HepG2 (cell line): ENCODE results near the gene ZNF574. TPM values are rescaled to one million over a fixed set of nuclear protein-coding genes. Genes with fewer than 3 reads are reported as not detected.

Experiments
- GLI4 ChIP-seq: sonication (generic); formaldehyde crosslinking; IDR thresholded peaks from 2 replicates; pipeline ENCODE4 v1.5.1; 2020; ENCODE audit warnings: missing genetic modification reagents, mild to moderate bottlenecking, moderate library complexity, borderline replicate concordance
- HOXA3 ChIP-seq: sonication (generic); formaldehyde crosslinking; IDR thresholded peaks from 2 replicates; pipeline ENCODE4 v1.5.0; 2020; ENCODE audit warnings: missing genetic modification reagents
- MBD4 ChIP-seq: IDR thresholded peaks from 2 replicates; pipeline ENCODE4 v1.6.1; 2012; ENCODE audit warnings: low read length, inconsistent platforms, borderline replicate concordance
- NKX3-1 ChIP-seq: sonication (generic); formaldehyde crosslinking; IDR thresholded peaks from 2 replicates; pipeline ENCODE4 v1.5.0; 2020; ENCODE audit warnings: missing genetic modification reagents
- RAD21 ChIP-seq: fragments of 450-650 bp; formaldehyde crosslinking; IDR thresholded peaks from 2 replicates; pipeline ENCODE4 v1.5.0; 2020; ENCODE audit warnings: mild to moderate bottlenecking
- SMARCC2 ChIP-seq: fragments of 450-650 bp; IDR thresholded peaks from 2 replicates; pipeline ENCODE4 v1.6.1; 2017; ENCODE audit warnings: antibody characterized with exemption, mild to moderate bottlenecking
- SMYD3 ChIP-seq: sonication (generic); formaldehyde crosslinking; IDR thresholded peaks from 2 replicates; pipeline ENCODE4 v1.8.1; 2023; ENCODE audit warnings: mild to moderate bottlenecking, missing genetic modification reagents
- TMF1 ChIP-seq: sonication (generic); formaldehyde crosslinking; IDR thresholded peaks from 2 replicates; pipeline ENCODE4 v1.8.1; 2022; ENCODE audit warnings: low read depth, missing genetic modification reagents
- ZNF234 ChIP-seq: sonication (generic); formaldehyde crosslinking; conservative IDR thresholded peaks from 2 replicates; pipeline ENCODE4 v1.5.1; 2020; ENCODE audit warnings: mild to moderate bottlenecking, missing genetic modification reagents
- ZNF451 ChIP-seq: sonication (generic); formaldehyde crosslinking; IDR thresholded peaks from 2 replicates; pipeline ENCODE4 v1.5.0; 2020; ENCODE audit warnings: mild to moderate bottlenecking, missing genetic modification reagents
- ZNF460 ChIP-seq: sonication (generic); formaldehyde crosslinking; IDR thresholded peaks from 2 replicates; pipeline ENCODE4 v1.5.1; 2020; ENCODE audit warnings: missing genetic modification reagents, mild to moderate bottlenecking, borderline replicate concordance
- ZNF468 ChIP-seq: sonication (generic); formaldehyde crosslinking; IDR thresholded peaks from 2 replicates; pipeline ENCODE4 v1.8.0; 2022; ENCODE audit warnings: mild to moderate bottlenecking, moderate library complexity, missing genetic modification reagents
- ZNF878 ChIP-seq: sonication (generic); formaldehyde crosslinking; IDR thresholded peaks from 2 replicates; pipeline ENCODE4 v1.8.1; 2023; ENCODE audit warnings: mild to moderate bottlenecking, missing genetic modification reagents, moderate library complexity
- polyA plus RNA-seq, 8 experiments: library from polyadenylated mRNA; depleted of rRNA in 3 of 8; stranded (reverse) in 7 of 8; unstranded in 1 of 8; fragments of >200 nt; fragmentation: Illumina TruSeq in 4 of 8; extraction: Trizol in 4 of 8; gene quantifications; 2 replicates each; pipeline versions ENCODE4 v1.2.1 to v1.2.3, GENCODE V29; 2011 to 2016; ENCODE audit warnings: low read depth in 4 of 8, missing spikeins in 1 of 8, mixed read lengths in 1 of 8; ENCODE audit not compliant: insufficient read depth in 1 of 8
- total RNA-seq, 5 experiments: library from RNA; depleted of rRNA; stranded (reverse); fragments of >200 nt; fragmentation: Illumina TruSeq; extraction: Trizol; gene quantifications; 2 replicates each; pipeline ENCODE4 v1.2.3, GENCODE V29; 2016; ENCODE audit warnings: low read depth in 1 of 5
- TF ChIP-seq, protein P1 (sequence below), 2 experiments: fragments of 450-650 bp in 1 of 2; sonication (generic) in 1 of 2; formaldehyde crosslinking in 1 of 2; IDR thresholded peaks; 2 replicates each; pipeline versions ENCODE4 v1.6.1 to v1.8.0; 2016 to 2022; ENCODE audit warnings: antibody characterized with exemption in 1 of 2, mild to moderate bottlenecking in 1 of 2, missing genetic modification reagents in 1 of 2
- TF ChIP-seq, protein P2 (sequence below): sonication (generic); formaldehyde crosslinking; IDR thresholded peaks from 2 replicates; pipeline ENCODE4 v1.5.1; 2020; ENCODE audit warnings: mild to moderate bottlenecking, moderate library complexity, missing genetic modification reagents

Gene ZNF574
- total and polyA plus RNA-seq, 2 of the 13 experiments (the other 11 are each of a cell fraction or from before 2014, with no cell fraction given), result 7.7 to 7.9 TPM

DNA sequence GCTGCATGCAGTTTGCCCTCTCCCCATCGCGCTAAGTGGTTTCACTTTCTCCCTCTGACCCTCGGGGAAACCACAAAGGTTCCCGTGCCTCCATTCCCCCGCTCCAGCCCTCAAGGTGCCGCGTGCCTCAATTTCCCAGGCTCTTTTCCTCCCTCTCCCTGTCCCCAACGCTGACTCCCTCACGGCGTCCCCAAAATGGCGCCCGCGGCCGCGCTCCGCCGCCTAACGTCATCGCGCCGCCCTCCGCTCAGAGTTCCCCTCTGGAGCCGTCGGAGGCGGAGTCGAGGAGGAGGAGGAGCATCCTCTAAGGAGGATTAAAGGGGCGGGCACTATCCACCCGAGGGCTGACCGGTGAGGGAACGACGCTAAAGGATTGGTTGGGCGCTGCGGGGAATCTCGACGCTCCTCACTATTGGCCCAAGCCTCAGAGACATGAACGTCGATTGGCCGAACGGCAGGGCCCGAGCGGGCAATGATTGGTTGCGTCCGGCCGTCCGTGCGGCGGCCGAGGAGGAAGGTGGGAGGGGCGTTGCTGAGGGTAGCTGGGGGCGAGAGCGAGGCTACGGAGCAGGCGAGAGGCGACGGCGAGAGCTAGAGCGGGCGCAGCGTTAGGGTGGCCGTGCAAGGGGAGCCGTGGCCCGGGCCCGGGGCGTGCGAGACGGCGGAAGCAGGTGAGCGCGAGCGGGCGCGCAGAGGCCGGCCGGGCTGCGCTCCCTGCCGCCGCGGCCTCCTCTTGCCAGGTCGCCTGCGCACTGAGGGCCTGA is at the start of gene ZNF574 (continued):
- peak; percentile 33; the same call in 1 of the 2 replicates for TF ChIP-seq RAD21 (CRISPR knock-in tag)
- TF ChIP-seq ZNF234 (CRISPR knock-in tag), result no peak
- TF ChIP-seq ZNF878 (CRISPR knock-in tag), result 0 out of 2 replicates have a peak, but pooled peaks have one; percentile 33
- TF ChIP-seq, protein P1, sequence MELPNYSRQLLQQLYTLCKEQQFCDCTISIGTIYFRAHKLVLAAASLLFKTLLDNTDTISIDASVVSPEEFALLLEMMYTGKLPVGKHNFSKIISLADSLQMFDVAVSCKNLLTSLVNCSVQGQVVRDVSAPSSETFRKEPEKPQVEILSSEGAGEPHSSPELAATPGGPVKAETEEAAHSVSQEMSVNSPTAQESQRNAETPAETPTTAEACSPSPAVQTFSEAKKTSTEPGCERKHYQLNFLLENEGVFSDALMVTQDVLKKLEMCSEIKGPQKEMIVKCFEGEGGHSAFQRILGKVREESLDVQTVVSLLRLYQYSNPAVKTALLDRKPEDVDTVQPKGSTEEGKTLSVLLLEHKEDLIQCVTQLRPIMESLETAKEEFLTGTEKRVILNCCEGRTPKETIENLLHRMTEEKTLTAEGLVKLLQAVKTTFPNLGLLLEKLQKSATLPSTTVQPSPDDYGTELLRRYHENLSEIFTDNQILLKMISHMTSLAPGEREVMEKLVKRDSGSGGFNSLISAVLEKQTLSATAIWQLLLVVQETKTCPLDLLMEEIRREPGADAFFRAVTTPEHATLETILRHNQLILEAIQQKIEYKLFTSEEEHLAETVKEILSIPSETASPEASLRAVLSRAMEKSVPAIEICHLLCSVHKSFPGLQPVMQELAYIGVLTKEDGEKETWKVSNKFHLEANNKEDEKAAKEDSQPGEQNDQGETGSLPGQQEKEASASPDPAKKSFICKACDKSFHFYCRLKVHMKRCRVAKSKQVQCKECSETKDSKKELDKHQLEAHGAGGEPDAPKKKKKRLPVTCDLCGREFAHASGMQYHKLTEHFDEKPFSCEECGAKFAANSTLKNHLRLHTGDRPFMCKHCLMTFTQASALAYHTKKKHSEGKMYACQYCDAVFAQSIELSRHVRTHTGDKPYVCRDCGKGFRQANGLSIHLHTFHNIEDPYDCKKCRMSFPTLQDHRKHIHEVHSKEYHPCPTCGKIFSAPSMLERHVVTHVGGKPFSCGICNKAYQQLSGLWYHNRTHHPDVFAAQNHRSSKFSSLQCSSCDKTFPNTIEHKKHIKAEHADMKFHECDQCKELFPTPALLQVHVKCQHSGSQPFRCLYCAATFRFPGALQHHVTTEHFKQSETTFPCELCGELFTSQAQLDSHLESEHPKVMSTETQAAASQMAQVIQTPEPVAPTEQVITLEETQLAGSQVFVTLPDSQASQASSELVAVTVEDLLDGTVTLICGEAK (IDR thresholded peaks at IDR 0.05), result no peak
- TF ChIP-seq, protein P1 (CRISPR knock-in tag; IDR thresholded peaks at IDR 0.05), result no peak
- peak; percentile 90 for TF ChIP-seq HOXA3 (CRISPR knock-in tag)
- TF ChIP-seq SMARCC2, result no peak
- TF ChIP-seq, protein P2, sequence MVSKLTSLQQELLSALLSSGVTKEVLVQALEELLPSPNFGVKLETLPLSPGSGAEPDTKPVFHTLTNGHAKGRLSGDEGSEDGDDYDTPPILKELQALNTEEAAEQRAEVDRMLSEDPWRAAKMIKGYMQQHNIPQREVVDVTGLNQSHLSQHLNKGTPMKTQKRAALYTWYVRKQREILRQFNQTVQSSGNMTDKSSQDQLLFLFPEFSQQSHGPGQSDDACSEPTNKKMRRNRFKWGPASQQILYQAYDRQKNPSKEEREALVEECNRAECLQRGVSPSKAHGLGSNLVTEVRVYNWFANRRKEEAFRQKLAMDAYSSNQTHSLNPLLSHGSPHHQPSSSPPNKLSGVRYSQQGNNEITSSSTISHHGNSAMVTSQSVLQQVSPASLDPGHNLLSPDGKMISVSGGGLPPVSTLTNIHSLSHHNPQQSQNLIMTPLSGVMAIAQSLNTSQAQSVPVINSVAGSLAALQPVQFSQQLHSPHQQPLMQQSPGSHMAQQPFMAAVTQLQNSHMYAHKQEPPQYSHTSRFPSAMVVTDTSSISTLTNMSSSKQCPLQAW (CRISPR knock-in tag), result peak; percentile 94
- TF ChIP-seq SMYD3 (CRISPR knock-in tag), result no peak
- TF ChIP-seq TMF1, result peak; percentile 78; the same call in 1 of the 2 replicates
- TF ChIP-seq ZNF451 (CRISPR knock-in tag), result no peak
- TF ChIP-seq MBD4, result no peak
- TF ChIP-seq NKX3-1 (CRISPR knock-in tag), result no peak
- no peak for TF ChIP-seq ZNF468 (CRISPR knock-in tag)
- TF ChIP-seq ZNF460 (CRISPR knock-in tag), result no peak
- TF ChIP-seq GLI4 (CRISPR knock-in tag), result peak; percentile 95; the same call in 1 of the 2 replicates
